Measurements from ENCODE around the gene LAP3.
"Not testable (repeated sequence)": the region's sequence is repeated elsewhere in the genome, so short reads cannot be mapped to it uniquely, and the experiment has no call there.

Gene LAP3

GRCh38 chr4:17562157-17562556, 14.8 kb upstream of the LAP3 start:
- no peak for DNase-seq

DNA sequence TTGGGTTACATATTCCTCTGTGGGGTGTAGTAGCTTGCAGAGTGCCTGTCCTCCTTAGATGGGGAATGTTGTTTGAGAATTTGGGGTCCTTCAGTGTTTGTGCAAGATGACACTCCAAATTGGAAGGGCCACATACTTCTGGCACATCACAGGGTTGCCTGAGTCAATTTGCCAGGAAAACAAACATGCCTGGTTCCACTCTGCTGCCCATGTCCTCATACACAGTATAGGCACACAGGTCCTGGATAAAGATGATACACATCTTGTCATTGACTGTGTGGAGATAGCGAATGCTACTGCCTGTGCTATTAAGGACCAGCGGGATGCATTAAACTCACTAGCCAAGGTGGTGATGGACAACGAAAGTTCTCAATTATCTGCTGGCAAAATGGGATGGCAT, 11.2 kb upstream of the LAP3 start:
- no peak for DNase-seq

- no peak for DNase-seq
Measured at GRCh38 chr4:17567271-17567670, 9.7 kb upstream of the LAP3 start.

DNA sequence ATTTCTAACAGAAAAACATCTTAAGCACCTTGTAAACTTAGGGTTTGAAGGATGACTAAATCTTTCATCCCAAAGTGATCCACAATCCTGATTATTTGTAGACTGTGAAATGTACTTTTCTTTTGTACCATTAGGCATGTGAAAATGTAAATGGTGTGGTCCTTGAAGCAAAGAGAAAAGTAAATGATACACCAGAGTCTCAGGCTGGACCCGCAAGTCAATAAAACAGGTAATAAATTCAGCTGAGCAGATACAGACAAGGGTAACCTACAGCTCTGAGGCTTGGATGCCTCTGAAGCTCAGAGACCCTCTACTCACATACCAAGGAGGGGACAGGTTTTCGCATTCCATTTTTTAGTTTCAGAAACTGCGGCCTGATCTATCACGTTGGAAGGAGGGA, 2.8 kb upstream of the LAP3 start:
- DNase-seq = no peak

DNA sequence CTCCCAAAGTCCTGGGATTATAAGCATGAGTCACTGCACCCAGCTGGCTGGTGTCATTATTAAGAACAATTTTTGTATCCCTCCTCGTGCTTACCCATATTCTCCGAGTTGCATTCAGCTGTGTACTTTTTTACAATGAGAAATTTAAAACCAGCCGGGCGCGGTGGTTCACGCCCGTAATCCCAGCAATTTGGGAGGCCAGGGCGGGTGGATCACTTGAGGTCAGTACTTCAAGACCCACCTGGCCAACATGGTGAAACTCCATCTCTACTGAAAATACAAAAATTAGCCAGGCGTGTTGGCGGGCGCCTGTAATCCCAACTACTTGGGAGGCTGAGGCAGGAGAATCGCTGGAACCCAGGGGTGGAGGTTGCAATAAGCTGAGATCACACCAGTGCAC, 1.8 kb upstream of the LAP3 start:
- not testable (repeated sequence) for DNase-seq

- DNase-seq = no peak
Measured at GRCh38 chr4:17577665-17578481, 875 bp downstream of the LAP3 start.

DNA sequence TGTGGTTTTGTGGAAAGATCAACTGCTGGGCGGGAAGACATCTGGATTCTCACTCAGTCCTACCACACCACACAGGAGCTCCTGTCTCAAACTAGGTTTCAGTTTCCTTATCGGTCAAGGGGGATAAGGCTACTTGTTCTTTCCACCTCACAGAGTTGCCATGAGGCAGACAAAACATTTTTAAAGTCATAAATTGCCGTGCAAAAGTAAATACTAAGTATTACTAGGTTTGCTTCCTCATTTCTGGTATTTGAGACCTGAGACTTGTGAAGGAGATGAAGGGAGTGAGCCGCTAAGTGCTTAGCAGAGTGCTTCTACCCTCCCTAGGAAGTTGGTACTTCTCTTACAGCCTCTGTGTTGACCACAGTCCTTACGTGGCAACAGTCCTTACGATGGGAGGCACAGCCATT, 1.5 kb downstream of the LAP3 start:
- no peak for DNase-seq

GRCh38 chr4:17580969-17581368, 4.0 kb downstream of the LAP3 start:
- no peak for DNase-seq

- no peak for DNase-seq
Measured at GRCh38 chr4:17583276-17583675, 6.3 kb downstream of the LAP3 start.

DNA sequence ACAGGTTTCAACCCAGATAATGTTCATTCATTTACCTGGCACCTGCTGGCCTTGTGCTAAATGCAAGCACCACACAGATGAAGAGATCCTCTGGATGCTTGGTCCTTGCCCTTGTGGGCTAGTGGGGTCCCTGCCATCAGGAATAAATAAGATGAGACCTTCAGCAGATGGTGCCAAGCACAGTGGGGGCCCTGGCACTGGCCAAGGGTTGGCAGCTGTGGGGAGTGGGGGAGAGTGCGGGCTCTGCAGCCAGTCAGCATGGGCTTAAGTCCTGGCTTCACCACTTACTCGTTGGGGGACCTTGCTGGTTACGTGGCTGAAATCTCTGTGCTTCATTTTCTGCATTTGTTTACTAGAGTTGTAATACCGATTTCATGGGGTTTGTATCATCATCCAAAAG, 6.9 kb downstream of the LAP3 start:
- DNase-seq = no peak

DNA sequence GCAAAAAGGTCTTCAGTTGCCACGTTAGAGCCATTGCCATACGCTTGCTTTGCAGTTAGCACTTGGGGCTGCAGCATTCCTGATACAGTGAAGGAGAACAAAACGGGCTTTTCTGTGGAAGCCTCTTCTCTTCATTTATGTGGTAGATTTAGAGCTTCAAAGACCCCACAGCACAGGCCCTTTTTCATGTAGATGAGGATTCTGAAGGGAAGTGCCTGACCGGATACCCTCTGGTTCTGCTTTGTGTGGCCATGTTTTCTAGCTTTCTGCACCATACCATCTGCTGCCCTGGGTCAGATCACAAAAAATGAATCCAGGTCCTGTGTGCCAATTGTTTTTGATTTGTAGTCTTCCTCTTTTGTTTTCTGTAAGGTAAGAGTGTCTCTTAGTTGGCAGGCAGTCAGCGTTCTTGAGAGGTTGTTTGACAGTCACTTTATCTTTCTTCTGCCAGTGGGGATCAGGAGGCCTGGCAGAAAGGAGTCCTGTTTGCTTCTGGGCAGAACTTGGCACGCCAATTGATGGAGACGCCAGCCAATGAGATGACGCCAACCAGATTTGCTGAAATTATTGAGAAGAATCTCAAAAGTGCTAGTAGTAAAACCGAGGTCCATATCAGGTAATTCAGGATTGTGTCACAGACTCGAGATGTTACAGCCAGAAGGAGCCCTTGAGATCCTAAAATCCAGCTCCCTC, 7.7 kb downstream of the LAP3 start:
- DNase-seq = no peak

DNA sequence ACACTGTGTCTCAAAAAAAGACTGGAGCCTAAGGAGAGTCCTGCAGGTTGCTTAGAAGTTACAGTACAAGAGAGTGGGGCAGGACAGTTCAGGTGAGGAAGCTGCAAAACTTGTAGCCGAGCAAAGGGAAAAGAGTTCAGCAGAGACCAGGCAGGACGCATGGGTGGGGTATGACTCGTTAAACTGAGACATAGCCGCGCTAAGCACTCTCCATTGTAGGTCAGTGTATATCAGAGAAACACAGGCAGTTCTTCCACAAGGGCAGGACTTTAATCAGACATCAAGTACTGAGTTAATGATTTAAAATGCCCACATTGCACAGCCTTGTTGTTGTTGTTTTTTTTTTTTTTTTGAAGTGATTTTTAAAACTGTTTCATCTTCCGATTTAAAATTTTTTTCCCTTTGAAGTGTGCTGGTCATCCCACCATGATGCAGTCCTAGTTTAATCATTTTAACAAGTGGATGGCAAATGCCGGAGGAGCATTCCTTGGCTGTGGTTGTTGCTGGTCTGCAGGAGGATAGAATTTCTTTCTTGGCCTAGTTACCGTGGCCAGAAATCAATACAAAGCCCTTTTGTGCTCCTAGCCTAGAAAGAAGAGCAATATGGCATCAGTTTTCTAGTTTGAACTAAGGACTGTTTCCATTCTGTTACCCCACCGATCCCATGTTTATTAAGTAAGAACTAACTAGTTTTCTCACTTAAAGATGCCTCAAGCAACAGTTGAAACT, 10.3 kb downstream of the LAP3 start:
- no peak for DNase-seq

DNA sequence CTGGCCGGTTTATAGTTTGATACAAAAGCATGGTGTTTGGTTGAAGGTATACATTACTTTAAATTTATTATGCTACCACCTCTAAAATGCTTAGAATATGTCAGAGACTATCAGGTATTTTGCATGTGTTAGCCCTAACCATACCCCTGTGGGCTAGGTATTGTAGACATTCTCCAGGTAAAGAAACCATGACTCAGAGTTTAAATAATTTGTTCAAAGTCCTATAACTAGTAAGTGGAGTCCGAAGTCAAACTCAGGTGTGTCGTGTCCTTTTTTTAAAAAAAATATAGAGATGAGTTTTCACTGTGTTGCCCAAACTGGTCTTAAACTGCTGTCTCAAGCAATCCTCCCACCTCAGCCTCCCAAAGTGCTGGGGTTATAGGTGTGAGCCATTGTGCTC, 12.4 kb downstream of the LAP3 start:
- no peak for DNase-seq

DNA sequence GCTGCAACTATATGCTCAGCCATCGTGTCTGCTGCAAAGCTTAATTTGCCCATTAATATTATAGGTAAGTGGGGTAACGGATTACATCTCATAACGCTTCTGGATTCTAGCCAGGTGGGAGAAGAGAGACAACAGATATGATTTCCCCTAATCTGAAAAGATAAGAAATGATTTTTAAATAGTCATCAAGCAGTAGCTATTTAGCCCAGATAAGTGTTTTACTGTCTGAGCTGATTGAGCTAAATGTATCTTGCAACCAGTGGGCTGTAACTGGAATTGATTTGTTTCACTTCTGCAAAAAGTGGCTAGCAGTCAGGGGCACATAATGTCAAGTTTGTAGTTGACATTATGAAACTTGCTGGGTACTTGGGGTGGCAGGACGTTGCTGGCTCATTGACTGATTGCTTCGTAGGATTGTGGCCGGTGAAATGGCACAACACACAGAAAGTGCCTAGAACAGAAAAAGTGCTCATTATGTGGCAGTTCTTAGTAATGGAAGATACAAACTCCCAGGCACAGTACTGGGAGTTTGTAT, 18.5 kb downstream of the LAP3 start:
- no peak for DNase-seq

- DNase-seq = peak in 1 of 2 experiments; percentile 6
Measured at GRCh38 chr4:17597517-17597916, 20.5 kb downstream of the LAP3 start.

- no peak for DNase-seq
Measured at GRCh38 chr4:17599826-17600225, 22.8 kb downstream of the LAP3 start.

DNA sequence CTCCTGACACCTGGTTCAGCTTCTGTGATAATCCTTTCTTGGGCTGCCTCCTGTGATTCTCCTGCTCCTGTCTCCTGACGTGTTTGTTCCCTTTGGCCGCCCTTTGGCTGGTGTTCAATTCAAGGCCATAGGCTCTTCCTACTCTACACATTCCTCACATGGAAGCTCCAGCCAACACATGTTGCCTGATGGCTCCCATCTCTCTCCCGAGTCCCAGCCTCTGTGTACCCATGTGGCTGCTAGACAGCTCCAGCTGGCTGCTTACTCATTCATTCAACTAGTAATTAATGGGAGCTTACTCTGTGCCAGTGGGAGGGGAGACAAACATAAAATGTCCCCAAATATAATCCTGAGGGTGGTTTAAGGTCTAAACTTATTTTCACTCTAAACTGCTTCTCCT, 28.2 kb downstream of the LAP3 start:
- no peak for DNase-seq

DNA sequence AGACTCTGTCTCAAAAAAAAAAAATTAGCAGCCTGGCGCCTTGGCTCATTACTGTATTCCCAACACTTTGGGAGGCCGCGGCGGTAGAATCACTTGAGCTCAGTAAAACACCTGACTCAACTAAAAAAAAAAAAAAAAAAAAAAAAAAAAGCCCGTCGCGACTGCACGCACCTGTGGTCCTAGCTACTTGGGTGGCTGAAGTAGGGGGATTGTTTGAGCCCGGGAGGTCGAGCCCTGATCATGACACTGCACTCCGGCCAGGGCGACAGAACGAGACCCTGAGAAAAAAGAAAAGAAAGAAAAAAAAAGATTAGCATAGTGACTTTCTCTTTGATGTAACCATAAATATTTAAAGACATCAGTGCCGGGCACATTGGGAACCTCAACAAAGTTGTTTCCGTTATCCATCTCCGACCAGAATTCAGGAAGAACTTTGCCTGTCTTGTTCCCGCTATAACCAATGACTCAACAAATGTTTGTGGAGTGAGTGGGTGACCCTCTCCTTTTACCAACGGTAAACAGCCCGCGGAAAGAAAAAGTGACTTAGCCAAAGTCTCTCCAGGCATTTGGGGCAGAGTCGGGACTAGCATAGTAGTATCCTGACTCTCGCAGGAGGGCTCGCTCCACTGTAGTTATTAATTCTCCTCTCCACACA, 36.9 kb downstream of the LAP3 start:
- DNase-seq = no peak

GRCh38 chr4:17614416-17615299, 37.7 kb downstream of the LAP3 start, which contains the start of gene MED28:
Gene MED28, plus strand, starts transcription at chr4:17614641. Its CDS starts 14 bp downstream, at chr4:17614655.
- peak; percentile 76 to 89 for DNase-seq

- no peak for DNase-seq
Measured at GRCh38 chr4:17616283-17616682, 39.3 kb downstream of the LAP3 start.

DNA sequence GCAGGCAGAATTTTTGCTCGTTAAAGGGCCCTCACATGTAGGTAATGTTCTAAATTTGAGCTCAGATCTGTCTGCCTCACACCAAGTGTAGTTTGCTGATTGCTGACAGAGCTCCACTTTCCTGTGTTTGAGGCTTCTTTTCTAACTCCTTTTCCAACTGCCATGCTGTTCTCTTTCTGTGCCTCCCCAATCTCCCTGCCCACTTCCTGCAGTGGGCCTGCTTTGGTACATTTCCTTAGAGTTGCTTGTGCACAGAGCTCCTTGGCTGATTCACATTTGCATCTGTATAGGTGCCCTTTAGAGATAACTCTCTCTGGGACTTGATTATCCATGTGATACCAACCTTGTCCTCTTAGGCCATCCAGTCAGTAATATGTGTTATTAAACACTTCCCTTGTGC, 41.9 kb downstream of the LAP3 start:
- no peak for DNase-seq
